GM21447 (cell line): ENCODE measurements around the gene ALDH1A1.

ENCODE experiments used
- ATAC-seq: cut with Tn5 transposase; IDR thresholded peaks from one replicate; pipeline ENCODE4 v1.9.1; 2021; ENCODE audit not compliant: unreplicated experiment

ALDH1A1 gene

DNA sequence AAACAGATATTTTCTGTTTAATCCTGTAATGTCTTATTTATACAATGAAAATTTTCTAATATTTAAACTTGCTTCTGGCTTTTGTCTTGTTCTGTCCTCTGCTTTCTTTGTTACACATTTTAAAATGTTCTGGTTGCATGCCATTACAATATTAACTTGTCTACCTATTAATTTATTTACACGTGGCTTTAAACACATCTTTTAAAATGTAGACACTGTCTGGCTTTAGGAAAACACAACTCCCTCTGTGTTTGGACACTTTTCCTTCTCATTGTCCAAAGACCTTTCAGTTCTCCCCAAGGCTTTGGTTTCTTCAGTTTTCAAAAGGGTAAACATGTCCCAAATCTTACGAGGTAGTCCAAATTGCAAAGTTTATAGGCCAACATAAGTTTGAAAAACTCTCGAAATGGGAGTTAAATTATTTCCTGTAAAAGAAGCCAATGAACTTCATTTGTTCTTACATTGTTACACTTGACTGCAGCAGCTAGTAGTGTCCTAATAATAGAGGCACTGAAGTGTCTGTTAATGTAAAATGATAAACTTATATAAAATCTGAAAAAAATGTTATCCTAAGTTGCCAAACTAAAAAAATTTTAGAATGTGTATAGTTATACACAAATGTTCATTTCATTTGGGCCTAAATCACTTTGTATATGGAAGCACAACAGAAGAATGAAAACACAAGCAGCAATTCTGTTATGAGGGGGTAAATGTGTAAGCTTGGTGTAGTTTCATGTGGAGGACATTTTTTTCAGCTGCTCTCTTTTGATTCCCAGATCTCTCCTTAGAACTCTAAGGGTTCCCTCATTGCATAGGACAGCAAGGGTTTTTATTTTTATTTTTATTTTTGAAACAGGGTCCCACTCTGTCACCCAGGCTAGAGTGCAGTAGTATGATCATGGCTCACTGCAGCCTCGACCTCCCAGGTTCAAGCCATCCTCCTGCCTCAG is 53.8 kb downstream of the ALDH1A1 start:
- ATAC-seq, result no peak

DNA sequence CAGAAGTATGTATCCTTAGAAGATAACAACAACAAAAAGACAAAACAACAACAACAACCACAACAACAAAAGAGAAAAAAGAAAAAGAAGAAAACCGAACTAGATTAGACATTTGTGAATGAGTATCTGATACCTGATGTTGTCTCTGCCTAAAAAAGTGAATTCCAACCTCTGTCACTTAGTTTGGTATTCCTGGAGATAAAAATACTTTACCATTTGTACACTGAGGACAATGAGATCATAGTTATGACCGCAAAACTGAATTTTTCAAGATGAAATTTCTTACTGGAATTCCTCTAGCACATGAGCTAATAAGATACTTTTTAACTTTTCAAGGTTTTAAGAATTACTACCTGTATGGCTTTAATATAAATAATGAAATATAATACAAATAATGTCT is 54.5 kb downstream of the ALDH1A1 start:
- ATAC-seq, result no peak

DNA sequence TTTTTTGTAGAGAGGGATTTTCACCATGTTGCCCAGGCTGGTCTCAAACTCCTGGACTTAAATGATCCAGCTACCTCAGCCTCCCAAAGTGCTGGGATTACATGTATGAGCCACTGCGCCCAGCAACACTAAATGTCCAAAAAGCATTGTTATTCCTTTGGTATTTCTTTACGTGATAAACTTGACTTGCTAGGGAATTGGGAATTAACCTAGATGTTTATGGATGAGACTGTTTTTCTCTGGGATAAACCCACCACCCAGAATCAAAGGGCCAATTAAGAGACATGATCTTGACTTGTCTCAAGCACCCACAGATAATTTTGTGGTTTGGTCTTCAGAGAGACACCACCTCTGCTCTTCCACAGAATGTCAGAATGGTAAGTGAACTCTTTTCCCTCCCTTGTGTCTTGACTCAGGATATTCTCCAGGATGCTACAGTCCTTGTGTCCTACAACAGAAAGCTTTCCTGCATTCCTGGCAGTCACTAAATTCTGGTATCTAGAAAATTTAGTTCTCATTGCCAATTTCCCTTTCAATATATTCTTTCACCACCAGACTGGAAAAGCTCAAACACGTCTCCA is 55.7 kb downstream of the ALDH1A1 start:
- ATAC-seq, result no peak

DNA sequence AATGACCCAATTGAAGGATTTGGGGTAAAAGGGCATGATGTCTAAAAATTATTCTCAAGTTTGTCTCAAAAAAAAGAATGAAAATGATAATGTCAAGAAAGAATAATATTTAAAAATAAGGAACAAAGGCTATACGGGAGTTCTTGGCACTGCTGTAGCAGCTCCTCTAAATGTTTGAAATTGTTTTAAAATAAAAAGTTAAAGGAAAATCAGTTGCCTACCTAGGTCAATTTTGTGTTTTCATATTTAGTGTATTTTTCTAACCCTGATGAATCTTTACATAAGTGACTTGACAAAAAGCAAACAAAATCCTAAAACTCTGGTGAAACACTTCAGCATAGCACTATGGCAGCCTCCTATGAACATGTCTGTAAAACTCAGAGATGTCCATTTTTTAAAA is 56.4 kb downstream of the ALDH1A1 start:
- no peak for ATAC-seq

DNA sequence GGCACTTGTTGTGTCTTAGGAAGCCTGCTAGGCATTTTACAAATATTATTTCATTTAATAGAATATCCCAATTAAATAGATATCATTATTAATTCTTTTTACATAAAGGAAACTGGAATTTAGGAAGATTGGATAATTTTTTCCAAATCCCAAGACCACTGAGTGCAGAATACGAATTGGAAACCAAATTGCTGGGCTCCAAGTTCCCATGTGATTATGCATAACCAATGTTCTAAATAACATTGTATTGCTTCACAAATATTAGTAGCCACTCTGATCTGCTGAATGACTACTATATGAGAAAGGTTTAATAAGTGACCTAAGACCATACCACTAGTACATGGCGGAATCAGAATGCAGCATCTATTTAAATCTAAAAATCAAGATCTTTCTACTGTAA is 57.7 kb downstream of the ALDH1A1 start:
- no peak for ATAC-seq

DNA sequence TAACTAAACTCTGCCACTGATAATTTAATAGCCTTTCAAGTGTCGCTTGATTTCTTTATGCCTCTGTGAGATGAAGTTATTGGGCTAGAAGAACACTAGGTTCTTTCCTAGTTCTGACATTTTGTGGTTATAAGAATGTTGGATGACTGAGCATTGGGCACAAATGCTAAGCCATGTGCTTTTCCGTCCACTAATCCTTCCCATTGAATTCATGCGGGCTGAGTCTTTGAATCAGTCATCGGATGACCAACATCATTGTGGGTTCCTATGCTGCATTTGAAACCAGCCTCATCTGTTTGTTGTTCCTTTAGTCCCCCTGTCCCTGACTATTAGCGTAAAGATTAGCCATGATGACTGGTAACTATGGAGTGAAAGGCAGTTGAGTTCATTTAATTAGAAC is 58.5 kb downstream of the ALDH1A1 start:
- no peak for ATAC-seq

DNA sequence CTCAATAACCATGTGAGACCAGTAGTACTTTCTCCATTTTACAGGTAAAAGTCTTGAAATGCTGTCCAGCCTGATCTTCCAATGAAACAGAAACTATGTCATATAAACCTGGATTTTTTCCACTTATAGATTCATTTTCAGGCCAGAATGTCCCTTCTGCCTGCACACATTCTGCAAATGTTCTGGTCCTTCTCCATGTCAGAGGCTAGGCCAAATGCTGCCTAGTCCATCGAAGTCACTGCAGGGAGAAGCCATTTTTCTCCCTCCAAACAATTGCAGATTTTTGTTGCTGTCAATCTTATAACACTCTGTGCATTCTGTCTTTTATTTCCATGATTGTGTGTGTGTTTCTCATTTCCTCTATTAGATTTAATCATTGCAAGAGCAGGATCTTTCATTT is 59.4 kb downstream of the ALDH1A1 start:
- no peak for ATAC-seq

DNA sequence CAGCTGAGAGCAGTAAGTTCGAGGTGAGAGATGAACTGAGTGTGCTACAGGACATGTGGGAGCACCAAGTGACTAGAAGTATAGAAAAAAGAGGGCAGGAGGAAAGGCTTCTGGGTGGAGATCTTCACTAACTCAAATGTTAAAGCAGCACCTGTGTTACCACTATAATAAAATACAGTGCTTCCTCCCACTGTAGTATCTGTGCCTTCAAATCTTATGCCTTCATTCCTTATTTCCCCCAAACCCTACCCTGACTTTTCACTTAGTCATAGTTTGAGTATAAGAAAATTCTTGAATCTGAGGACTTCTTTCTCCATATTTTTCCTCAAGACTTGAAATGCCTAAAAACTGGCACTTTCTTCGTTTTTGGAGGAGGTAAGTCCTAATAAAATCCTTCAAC is 61.8 kb downstream of the ALDH1A1 start:
- ATAC-seq, result no peak

DNA sequence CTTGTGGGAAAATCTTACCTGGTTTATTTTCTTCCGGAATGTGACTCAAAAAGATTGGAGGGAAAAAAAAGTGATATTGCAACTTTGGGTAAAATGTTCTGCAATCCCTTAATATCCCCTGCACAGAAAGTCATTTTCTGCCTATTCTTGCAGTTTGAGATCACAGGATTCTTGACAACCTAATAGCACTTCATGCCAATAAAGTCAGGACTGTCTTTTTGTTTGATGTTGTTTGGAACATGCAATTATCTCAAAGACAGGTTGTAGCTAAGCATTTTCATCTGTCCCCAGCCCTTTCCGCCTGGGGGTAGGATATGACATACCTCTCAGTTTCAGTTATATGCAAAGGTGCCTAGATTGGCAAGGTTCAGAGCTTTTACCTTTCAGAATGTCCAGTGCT is 63.9 kb downstream of the ALDH1A1 start:
- no peak for ATAC-seq

DNA sequence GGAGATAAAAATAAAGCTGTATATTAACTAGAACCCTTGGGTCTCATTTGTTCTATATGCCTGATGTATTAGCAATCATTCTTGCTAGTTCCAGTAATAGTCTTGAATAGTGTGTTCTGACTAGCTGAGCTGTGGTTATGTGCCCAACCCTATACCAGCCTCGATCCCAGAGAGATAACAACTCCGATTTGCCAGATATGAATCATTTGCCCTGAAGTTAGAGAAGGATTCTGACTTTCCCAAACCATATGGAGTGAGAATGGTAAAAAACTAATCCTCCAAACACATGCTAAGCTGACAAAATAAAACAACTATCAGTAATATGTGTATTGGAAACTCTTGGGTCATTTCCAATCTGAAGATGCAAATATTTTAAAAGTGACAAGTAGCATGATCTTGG is 64.8 kb downstream of the ALDH1A1 start:
- no peak for ATAC-seq

DNA sequence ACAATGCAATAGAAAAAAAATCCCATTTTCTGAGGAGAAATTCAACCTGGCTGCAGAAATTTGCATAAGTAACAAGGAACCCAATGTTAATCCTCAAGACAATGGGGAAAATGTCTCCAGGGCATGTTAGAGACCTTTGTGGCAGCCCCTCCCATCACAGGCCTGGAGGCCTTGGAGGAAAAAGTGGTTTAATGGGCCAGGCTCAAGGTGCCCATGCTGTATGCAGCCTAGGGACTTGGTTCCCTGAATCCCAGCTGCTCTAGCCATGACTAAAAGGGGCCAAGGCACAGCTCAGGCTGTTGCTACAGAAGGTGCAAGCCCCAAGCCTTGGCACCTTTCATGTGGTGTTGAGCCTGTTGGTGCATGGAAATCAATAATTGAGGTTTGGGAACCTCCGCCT is 66.5 kb downstream of the ALDH1A1 start:
- no peak for ATAC-seq

DNA sequence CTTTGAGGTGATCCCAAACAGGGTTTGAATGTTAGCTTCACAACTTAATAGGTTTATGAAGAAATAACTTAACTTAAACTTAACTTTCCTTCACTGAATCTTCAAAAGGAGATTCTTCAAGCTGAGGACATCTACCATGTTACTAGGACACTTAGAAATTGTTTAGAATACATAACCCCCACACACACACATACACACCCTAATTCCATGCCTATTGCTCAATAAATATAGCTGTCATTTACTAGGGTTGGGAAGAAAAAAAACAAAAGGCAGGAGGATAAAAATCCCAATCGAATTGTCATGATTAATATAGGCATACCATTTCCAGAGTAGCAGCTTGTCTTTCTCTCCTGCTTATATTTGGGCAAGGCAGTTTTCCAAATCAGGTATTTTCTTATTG is 68.3 kb downstream of the ALDH1A1 start:
- no peak for ATAC-seq

DNA sequence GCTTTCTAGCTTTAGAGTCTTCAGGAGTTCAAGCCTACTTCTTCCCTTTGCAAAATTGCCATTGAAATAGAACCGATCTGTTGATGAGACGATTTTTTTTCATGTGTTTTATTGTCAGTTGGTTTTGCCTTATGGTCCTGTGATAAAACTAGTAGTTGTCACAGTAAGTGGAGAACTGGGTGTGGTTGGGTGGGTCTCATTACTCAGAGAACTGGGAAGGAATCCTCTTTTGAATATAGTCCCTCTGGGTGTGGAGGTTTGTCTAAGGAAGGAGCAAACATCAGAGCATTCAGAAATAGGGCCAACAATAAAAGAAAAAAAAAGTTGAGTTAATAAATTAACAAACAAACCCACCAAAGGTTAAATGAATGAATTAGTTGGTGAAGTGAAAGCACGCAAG is 69.0 kb downstream of the ALDH1A1 start:
- no peak for ATAC-seq

DNA sequence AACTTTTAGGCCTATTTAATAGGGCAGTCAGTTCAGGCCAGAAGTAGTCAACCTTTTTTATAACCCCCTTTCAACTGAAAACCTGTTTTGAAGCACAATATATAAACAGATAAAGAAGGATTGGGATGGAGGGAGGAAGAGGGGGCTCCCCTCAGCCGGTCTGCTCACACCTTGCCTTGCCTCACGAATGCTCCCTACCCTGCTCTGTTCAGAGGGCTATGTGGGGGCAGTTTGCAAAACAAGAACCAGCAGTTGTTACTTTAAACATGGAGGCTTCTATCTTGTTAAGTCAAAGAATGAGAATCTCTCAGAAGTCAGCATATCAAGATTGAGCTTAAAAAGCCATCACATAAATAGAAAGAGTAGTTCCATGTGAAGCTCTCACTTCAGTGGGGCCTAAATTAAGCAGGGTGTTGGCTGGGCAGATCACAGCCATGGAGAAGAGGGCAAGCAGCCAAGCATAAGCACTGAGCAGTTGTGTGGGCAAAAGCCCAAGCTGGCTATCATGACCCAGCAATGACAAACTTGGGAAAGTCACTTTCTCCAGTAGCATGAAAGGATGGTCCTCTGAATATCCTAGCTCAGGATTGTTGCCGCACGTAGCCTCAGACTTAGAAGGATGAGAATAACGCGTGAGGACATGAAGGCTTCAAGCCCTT is 70.6 kb downstream of the ALDH1A1 start:
- ATAC-seq, result no peak

DNA sequence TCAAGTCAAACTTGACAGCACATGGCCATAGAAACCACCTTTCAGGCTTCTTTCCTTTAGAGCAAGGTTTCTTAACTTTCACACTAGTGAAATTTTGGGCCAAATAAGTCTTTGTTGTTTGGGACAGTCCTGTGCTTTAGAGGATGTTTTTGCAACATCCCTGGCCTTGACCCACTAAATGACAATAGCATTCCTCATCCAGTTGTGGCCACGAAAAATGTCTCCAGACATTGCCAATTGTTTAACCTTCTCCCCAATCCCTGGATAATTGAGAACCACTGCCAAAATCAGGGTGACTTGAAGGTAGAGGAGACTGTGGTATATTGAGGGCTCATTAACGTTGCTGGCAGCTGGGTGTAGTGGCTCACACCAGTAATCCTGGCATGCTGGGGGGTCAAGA is 72.0 kb downstream of the ALDH1A1 start:
- ATAC-seq, result no peak

DNA sequence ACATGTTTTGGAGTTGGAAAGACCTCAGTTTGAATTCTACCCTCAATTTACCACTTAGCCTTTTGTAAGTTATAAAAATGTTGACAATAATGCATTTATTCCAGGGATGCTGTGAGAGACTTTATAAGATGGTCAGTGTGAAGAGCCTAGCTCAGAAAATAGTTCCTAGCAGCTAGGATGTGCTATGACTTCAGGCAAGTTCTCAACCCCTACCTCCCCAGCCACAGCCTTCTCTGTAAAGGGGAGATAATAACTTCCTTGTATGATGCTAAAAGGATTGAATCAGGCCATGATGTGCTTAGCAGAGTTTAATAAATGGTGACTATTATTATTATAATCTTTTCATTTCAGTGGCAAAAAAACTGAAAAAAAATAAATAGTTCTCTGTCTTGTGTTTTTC is 77.6 kb downstream of the ALDH1A1 start:
- ATAC-seq, result no peak

DNA sequence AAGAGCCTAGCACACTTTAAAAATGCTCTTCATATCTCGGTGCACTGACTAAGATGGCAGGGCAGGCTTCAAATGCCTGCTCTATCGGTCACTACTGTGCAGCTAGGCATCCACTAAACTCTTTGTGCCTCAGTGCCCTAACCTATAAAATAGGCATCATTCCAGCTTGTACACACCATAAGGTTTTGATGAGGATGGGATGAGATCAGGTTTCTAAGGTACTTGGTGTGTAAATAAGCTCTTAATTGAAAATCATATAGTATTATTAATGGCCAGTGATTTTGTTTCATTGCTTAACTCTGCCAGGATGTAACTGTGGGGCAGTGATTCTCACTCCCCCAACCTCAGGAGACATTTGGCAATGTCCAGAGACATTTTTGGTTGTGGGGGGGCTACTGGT is 78.5 kb downstream of the ALDH1A1 start:
- ATAC-seq, result no peak

DNA sequence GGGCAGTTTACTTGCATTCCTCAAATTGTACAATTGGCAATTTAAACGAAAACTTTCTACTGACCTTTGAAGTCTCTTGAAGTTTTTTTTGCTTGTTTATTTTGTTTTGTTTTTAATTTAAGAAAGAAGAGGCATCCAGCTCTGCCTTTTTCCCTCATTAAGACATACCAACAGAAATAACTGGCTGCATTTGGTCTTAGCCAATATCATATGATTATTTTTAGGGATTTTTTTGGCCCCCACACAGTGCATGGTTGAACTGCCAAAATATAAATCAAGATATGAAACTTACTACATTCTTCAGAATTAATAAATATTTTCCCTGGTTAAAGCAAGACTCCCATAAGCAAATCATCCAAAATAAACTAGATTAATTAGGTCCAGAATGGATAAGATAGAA is 79.4 kb downstream of the ALDH1A1 start:
- ATAC-seq, result no peak

DNA sequence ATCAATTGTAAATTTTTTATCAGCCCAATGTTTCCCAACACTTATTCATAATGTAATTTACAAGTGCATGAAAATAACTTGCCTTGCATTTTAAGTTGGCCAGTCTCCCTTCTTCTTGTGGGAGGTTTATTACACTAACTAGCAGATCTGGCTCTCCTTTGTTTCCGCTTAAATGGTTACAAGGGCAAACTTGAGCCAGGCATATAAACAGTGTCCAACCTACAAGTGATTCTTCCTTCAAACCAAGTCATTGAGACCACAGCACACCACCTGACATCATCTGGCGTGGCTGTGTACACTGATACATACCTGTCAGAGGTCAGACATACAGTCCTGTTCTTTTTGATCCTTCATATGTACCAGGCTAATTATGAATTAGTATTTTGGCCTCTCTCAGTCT is 80.1 kb downstream of the ALDH1A1 start:
- ATAC-seq, result no peak

DNA sequence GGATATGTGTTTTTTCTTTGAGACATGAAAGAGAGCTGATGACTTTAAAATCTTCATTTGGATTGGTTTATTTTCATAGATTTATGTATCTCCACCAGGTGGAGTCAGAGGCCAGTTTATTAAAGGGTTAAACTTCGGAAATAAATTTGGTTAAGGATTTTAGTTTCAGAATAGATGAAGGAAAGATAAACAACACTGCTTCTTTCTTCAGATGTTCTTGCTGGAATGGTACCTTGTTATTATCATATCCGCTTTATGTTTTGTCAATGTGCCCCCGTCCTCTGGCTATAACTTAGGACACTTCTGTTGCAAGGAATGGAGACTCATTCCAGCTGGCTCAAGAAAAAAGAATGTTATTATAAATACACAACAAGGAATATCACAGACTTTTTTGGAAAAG is 81.2 kb downstream of the ALDH1A1 start:
- ATAC-seq, result no peak

DNA sequence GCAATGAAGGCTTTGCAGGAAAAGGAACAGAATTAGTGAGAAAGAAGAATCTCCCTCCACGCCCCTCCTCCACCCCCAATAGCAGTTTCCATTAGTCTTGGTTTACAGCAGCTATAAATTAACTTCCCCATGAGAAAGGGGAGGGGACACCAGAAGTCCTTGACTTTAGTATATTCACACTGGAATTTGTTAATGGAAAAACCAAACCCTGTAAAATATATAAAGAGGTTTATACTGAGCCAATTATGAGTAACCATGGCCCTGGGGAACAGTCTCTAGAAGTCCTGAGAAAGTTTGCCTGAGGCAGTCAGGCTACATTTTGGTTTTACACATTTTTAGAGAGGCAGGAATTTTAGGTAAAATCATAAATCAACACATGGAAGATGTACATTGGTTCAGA is 88.5 kb downstream of the ALDH1A1 start:
- ATAC-seq, result no peak

DNA sequence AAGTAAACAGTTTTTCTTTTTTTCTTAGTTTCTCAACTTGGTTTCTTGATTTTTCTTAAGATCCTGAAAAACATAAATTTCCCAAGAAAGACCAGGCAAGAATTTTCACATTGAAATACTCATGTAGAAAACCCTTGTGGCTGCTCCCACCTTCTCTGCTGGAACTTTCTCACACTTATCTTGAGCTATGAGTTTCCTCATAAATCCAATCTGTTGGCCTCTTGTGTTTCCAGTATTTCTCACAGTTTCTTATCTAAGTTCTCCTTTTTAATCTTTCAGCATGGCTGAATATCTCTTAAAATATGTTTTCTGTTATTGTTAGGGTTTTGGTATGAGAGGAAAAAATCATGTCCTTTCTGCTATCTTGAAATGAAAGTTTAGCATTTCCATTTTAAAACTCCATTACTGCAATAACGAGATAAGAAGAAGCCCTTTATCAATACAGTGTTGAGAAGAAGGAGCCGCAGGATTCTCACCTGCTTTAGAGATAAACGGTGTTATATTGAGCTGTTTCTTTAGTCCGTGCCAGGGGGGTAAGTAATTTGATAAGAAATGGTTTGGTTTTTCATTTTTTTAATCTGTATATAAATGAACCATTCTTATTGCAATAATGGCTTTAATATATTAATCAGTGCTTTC is 89.3 kb downstream of the ALDH1A1 start:
- no peak for ATAC-seq
